ENCODE results near the gene BRD1.

BRD1 gene

GRCh38 chr22:49780698-49781288 lies 46.9 kb downstream of the BRD1 start:
- H3K4me3 ChIP-seq (ENCODE audit: low read length): no peak overlapping the region
- TF ChIP-seq, protein P1, sequence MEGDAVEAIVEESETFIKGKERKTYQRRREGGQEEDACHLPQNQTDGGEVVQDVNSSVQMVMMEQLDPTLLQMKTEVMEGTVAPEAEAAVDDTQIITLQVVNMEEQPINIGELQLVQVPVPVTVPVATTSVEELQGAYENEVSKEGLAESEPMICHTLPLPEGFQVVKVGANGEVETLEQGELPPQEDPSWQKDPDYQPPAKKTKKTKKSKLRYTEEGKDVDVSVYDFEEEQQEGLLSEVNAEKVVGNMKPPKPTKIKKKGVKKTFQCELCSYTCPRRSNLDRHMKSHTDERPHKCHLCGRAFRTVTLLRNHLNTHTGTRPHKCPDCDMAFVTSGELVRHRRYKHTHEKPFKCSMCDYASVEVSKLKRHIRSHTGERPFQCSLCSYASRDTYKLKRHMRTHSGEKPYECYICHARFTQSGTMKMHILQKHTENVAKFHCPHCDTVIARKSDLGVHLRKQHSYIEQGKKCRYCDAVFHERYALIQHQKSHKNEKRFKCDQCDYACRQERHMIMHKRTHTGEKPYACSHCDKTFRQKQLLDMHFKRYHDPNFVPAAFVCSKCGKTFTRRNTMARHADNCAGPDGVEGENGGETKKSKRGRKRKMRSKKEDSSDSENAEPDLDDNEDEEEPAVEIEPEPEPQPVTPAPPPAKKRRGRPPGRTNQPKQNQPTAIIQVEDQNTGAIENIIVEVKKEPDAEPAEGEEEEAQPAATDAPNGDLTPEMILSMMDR (conservative IDR thresholded peaks at IDR 0.05; ENCODE audit: low read depth, low read length): no peak
- peak; percentile 3 for DNase-seq (ENCODE audit: low read depth)

GRCh38 chr22:49779853-49780697 lies 47.6 kb downstream of the BRD1 start:
- no peak overlapping the region for H3K4me3 ChIP-seq (ENCODE audit: low read length)
- DNase-seq (ENCODE audit: low read depth): peak; percentile 64
- TF ChIP-seq, protein P1 (conservative IDR thresholded peaks at IDR 0.05; ENCODE audit: low read depth, low read length): peak; percentile 9

DNA sequence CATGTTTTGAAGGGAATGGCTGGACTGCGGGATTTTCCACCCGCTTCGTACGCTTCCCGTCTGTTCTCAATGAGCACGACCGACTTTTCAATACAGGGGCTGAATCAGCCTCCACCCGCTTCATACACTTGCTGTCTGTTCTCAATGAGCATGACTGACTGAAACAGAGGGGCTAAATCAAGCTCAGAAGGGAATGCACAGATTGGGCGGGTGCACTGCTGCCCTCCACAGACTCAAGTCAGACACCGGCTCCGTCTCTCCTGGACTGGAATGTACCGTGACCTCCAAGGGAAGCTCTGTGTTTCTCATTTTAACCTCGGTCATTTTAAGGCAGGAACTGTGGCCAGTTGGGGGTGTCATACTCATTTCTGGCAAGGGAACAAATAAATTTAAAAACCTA lies 48.5 kb downstream of the BRD1 start:
- H3K4me3 ChIP-seq (ENCODE audit: low read length): no peak overlapping the region
- peak; percentile 2 for DNase-seq (ENCODE audit: low read depth)
- TF ChIP-seq, protein P1 (conservative IDR thresholded peaks at IDR 0.05; ENCODE audit: low read depth, low read length): no peak

DNA sequence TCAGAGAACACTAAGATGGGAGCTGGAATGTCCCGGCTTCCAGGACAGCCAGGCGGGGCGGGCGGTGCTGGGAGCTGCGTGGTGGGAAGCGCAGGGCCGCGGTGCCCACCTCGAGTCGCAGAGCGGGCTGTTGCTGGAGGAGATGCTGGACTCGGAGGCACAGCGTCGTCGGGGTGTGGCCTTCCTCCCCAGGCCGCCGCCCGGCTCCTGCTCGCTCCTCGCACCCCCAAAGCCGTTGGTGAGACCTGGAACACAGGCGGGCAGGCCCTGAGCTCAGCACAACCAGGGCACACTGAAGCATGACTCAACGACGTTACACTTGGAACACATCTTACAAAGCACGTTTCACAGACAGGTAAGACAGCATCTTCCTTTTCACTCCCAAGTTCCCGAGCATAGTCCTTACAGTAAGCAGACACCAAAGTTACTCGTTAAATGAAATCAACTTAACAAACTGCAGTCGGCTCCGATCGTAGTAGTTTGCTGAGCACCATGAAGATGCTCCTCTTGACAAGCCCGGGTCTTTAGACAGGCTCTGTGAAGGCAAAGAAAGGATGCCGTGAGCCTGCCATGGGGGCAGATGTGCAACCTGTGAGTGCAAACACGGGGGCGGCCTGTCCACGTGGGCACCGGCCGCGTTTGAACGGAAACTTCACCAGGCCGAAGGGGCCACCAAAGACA lies 50.0 kb downstream of the BRD1 start:
- no peak overlapping the region for H3K4me3 ChIP-seq (ENCODE audit: low read length)
- TF ChIP-seq, protein P1 (conservative IDR thresholded peaks at IDR 0.05; ENCODE audit: low read depth, low read length): no peak
- no peak for DNase-seq (ENCODE audit: low read depth)

GRCh38 chr22:49776891-49777290 lies 50.8 kb downstream of the BRD1 start:
- H3K4me3 ChIP-seq (ENCODE audit: low read length): no peak overlapping the region
- TF ChIP-seq, protein P1 (conservative IDR thresholded peaks at IDR 0.05; ENCODE audit: low read depth, low read length): no peak
- no peak for DNase-seq (ENCODE audit: low read depth)

DNA sequence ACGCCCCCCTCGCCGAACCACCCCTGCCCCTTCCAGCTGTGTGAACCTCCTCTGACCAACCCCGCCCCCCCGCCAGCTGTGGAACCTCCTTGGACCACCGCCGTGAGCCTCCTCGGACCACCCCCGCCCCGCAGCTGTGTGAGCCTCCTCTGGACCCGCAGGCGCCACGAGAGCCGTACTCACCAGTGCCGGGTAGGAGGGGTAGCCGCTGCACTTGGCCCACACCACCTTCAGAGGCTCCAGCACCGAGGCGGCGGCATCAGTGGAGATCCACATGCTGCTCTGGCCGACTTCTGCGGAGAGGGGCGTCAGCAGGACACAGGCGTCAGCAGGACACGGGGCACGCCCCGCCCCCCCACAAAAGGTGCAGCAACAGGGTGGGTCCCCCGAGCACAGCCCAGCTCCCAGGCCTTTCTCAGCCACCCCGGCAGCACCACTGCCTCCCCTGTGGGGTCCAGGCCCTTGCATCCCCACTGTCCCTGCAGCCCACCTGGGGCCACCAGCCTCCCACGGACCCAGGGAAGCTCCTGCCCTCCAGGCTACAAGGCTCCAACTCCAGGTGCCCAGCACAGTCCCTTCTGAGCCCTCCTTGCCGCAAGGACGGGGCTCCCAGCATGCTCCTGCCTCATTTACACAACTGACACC lies 51.7 kb downstream of the BRD1 start:
- TF ChIP-seq, protein P1 (conservative IDR thresholded peaks at IDR 0.05; ENCODE audit: low read depth, low read length): no peak

More for the DNA sequence above, 51.7 kb downstream of the BRD1 start:
- DNase-seq (ENCODE audit: low read depth): no peak
- H3K4me3 ChIP-seq (ENCODE audit: low read length): no peak overlapping the region

Data from retinal pigment epithelial cell (primary cell).